Fibroblast of the aortic adventitia (primary cell): ENCODE results near the gene POLR2J. TPM values are rescaled to one million over a fixed set of nuclear protein-coding genes. Genes with fewer than 3 reads are reported as not detected.
"Not testable (repeated sequence)": the region's sequence is repeated elsewhere in the genome, so short reads cannot be mapped to it uniquely, and the experiment has no call there.

Experiments used
- DNase-seq: peaks from one replicate; pipeline ENCODE4 v3.0.0-alpha.2; 2010; ENCODE audit warnings: low read depth
- H3K4me3 ChIP-seq: 2 replicates; pipeline ENCODE4 v1.5.1; 2011; ENCODE audit warnings: low read depth, mild to moderate bottlenecking, control low read depth, low read length, moderate library complexity
- total RNA-seq: library from RNA; depleted of rRNA; stranded (reverse); fragments of >200 nt; gene quantifications from 2 replicates; pipeline ENCODE4 v1.2.3, GENCODE V29; 2012; ENCODE audit warnings: low replicate concordance
- TF ChIP-seq, protein P1 (sequence below): IDR thresholded peaks from 2 replicates; pipeline ENCODE4 v1.5.1; 2011; ENCODE audit warnings: mild to moderate bottlenecking, low read length, control low read depth, inconsistent platforms; ENCODE audit not compliant: insufficient read depth

POLR2J gene
- total RNA-seq, 1 donor = 34.0 TPM

DNA sequence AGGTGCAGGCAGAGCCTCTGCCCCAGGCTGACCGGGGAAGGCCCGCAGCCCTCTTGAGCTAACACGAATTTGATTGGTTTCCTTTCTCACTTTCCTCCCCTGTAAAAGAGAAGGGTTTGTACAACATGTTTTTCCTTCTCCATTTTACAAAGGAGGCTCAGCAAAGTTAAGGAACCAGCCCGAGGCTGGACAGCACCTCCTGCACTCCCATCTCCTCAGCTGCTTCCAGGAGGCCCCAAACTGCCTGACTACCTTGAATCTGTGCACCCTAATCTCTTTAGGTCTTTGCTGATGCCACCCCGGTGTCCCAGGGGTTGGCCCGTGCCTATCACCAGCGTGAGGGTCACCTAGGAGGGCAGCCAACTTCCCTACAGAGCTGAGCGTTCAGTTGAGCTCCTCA, 18.3 kb downstream of the POLR2J start:
- no peak overlapping the region for H3K4me3 ChIP-seq
- no peak for DNase-seq
- TF ChIP-seq, protein P1, sequence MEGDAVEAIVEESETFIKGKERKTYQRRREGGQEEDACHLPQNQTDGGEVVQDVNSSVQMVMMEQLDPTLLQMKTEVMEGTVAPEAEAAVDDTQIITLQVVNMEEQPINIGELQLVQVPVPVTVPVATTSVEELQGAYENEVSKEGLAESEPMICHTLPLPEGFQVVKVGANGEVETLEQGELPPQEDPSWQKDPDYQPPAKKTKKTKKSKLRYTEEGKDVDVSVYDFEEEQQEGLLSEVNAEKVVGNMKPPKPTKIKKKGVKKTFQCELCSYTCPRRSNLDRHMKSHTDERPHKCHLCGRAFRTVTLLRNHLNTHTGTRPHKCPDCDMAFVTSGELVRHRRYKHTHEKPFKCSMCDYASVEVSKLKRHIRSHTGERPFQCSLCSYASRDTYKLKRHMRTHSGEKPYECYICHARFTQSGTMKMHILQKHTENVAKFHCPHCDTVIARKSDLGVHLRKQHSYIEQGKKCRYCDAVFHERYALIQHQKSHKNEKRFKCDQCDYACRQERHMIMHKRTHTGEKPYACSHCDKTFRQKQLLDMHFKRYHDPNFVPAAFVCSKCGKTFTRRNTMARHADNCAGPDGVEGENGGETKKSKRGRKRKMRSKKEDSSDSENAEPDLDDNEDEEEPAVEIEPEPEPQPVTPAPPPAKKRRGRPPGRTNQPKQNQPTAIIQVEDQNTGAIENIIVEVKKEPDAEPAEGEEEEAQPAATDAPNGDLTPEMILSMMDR = no peak

GRCh38 chr7:102459221-102459844, 19.4 kb downstream of the POLR2J start:
- TF ChIP-seq, protein P1 = no peak
- H3K4me3 ChIP-seq = no peak overlapping the region
- DNase-seq = no peak

DNA sequence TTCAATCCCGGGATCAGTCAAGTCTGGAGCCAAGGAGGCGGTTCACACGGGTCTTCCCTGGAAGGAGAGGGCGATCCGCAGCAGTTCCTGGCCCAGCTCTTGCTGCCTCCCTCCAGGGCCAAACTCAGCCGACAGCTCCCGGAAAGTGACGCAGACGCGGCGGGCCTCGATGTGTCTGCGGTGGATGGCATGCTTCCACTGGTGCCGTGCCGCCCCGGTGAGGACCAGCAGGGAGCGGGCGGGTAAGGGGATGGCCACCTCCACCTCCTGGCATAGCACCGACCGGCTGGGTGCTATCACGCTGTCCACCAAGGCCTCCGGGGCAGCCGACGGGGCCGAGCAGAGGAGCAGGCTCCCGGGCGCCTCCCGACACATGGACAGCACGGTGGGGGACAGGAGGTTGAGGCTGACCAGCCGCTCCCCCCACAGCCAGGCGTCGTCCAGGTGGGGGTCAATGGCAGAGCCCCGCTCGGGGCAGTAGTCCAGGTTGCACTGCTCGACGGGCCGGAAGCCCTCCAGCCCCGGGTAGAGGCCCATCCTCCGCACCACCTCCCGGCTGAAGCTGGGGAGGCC, 21.3 kb downstream of the POLR2J start:
- TF ChIP-seq, protein P1 = no peak

DNA sequence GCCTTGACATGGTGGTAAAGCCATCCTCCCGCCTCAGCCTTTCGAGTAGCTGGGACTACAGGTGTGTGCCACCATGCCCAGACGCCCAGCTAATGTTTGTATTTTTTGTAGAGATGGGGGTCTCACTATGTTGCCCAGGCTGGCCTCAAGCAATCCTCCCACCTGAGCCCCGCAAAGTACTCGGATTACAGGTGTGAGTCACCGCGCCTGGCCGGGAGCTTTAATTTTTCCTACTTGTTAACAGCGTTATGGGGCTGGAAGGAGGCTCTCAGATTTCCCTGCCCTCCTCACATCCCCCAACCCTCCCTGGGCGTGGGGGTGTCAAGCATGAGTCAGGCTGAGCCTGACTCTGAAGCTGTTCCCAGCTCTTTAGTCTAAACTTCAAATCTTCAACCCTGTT, 22.4 kb downstream of the POLR2J start:
- TF ChIP-seq, protein P1 = no peak
- H3K4me3 ChIP-seq = no peak overlapping the region
- DNase-seq = no peak

More for the DNA sequence above, 21.3 kb downstream of the POLR2J start:
- H3K4me3 ChIP-seq = no peak overlapping the region
- no peak for DNase-seq

DNA sequence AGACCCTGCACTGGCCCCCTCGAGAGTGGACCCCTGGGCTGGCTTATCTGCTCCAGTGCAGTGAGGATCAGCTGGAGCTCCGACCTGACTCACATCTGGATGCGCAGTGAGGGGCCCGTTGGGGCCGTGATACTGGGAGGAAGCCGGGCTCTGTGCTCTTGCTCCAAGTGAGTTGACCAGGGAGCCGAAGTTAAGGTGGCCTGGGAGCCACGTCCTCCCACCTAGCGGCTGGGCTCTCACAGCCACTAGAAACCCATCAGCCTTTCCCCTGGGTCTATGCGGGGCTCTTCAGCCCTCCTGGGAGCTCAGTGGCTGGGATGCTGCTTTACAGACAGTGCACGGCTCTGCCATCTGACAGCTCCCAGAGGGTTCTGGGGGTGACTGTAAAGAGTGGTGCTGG, 23.1 kb downstream of the POLR2J start:
- TF ChIP-seq, protein P1 = no peak
- no peak for DNase-seq
- H3K4me3 ChIP-seq = no peak overlapping the region

DNA sequence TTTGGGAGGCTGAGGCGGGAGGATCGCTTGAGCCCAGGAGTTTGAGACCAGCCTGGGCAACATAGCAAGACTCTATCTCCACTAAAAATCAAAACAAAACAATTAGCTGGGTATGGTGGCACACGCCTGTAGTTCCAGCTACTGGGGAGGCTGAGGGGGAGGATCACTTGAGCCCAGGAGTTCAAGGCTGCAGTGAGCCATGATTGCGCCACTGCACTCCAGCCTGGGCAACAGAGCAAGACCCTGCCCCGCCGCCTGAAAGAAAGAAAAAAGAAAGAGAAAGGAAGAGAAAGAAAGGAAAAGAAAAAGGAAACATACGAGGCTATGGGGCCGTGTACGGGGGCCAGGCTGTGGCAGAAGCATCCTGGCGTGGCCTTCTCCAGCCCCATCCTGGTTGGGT, 23.8 kb downstream of the POLR2J start:
- H3K4me3 ChIP-seq, DNase-seq: not testable (repeated sequence)

DNA sequence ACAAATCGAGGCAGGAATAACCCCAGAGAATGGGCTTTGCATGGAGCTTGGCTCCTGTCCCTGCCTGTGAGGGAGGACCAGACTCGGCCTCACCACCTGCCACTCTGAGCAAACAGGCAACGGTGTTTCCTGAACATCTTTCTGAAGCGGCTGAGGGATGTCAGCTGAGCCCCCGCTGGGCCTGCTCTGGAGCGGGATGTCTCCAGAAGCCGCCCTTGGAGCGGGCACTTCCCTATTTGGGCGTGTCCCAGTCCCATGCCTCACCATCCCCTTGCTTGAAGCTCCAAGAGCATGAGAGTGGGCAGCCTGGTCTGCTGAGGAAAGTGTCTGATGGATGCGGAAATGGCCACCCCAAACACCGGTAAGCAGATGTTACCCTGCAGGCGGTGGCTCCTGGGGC, 24.3 kb downstream of the POLR2J start:
- H3K4me3 ChIP-seq = no peak overlapping the region
- DNase-seq = no peak
- TF ChIP-seq, protein P1 = no peak
